ENCODE measurements around the gene FGFRL1. TPM values are rescaled to one million over a fixed set of nuclear protein-coding genes. Genes with fewer than 3 reads are reported as not detected.

Gene FGFRL1
- total and polyA plus RNA-seq, 2 of the 13 experiments (the other 11 are each of a cell fraction or from before 2014, with no cell fraction given), result 19.1 to 30.6 TPM

GRCh38 chr4:985123-985830 lies 26.1 kb upstream of the FGFRL1 start (continued):
- TF ChIP-seq XRCC5 (optimal IDR thresholded peaks at IDR 0.05; ENCODE audit: low read length) (peak; percentile 58), SNRNP70 (IDR thresholded peaks at IDR 0.05; ENCODE audit: low read depth, low read length) (no peak), RFX3 (CRISPR knock-in tag; IDR thresholded peaks at IDR 0.05) (no peak), SRSF1 (optimal IDR thresholded peaks at IDR 0.05; ENCODE audit: low read depth, low read length) (no peak), NAIF1 (CRISPR knock-in tag; IDR thresholded peaks at IDR 0.05; ENCODE audit: borderline replicate concordance) (no peak), FUBP1 (CRISPR knock-in tag; IDR thresholded peaks at IDR 0.05; ENCODE audit: borderline replicate concordance) (no peak), AKAP8 (CRISPR knock-in tag; IDR thresholded peaks at IDR 0.05) (peak; percentile 93), NFE2L2 (IDR thresholded peaks at IDR 0.05; ENCODE audit: low read length) (no peak), ZNF619 (CRISPR knock-in tag; IDR thresholded peaks at IDR 0.05) (no peak), ZFP36L1 (CRISPR knock-in tag; IDR thresholded peaks at IDR 0.05) (no peak), ZBTB10 (CRISPR knock-in tag; IDR thresholded peaks at IDR 0.05; ENCODE audit: borderline replicate concordance) (no peak), SOX6 (IDR thresholded peaks at IDR 0.05) (no peak), SOX6 (CRISPR knock-in tag; IDR thresholded peaks at IDR 0.05) (peak; percentile 60), EZH2 (conservative IDR thresholded peaks at IDR 0.05; ENCODE audit: low read depth, low read length) (no peak), FOXA3 (CRISPR knock-in tag; IDR thresholded peaks at IDR 0.05) (0 out of 2 replicates have a peak, but pooled peaks have one; percentile 15), ZKSCAN5 (CRISPR knock-in tag; IDR thresholded peaks at IDR 0.05) (no peak), ZNF260 (CRISPR knock-in tag; IDR thresholded peaks at IDR 0.05; ENCODE audit: borderline replicate concordance, low read depth) (no peak), ZC3H13 (CRISPR knock-in tag; IDR thresholded peaks at IDR 0.05) (peak; percentile 21; the same call in 1 of the 2 replicates), CBX1 (IDR thresholded peaks at IDR 0.05; ENCODE audit: low read depth) (no peak), ZNF256 (CRISPR knock-in tag; conservative IDR thresholded peaks at IDR 0.05) (no peak), ADNP (CRISPR knock-in tag; IDR thresholded peaks at IDR 0.05) (no peak), MXI1 (IDR thresholded peaks at IDR 0.05; ENCODE audit: borderline replicate concordance, low read depth, low read length) (peak; percentile 48; the same call in 1 of the 3 replicates), SIX1 (CRISPR knock-in tag; IDR thresholded peaks at IDR 0.05; ENCODE audit: borderline replicate concordance) (no peak), ATF1 (CRISPR knock-in tag; IDR thresholded peaks at IDR 0.05) (no peak), ZBTB25 (CRISPR knock-in tag; IDR thresholded peaks at IDR 0.05) (no peak), FOXP1 (IDR thresholded peaks at IDR 0.05) (no peak), FOXP1 (CRISPR knock-in tag; IDR thresholded peaks at IDR 0.05) (no peak)
- TF ChIP-seq, protein P1, sequence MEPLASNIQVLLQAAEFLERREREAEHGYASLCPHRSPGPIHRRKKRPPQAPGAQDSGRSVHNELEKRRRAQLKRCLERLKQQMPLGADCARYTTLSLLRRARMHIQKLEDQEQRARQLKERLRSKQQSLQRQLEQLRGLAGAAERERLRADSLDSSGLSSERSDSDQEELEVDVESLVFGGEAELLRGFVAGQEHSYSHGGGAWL (CRISPR knock-in tag; IDR thresholded peaks at IDR 0.05), result no peak

Data from HepG2 (cell line).